ENCODE results near the gene GPR17.

Gene GPR17

GRCh38 chr2:127630096-127630863 is 15.7 kb upstream of the GPR17 start:
- DNase-seq (ENCODE audit: low read depth) = no peak

- DNase-seq (ENCODE audit: low read depth) = no peak
Measured at GRCh38 chr2:127630864-127631540, 15.0 kb upstream of the GPR17 start.

- no peak for DNase-seq (ENCODE audit: low read depth)
Measured at GRCh38 chr2:127631541-127631996, 14.4 kb upstream of the GPR17 start.

GRCh38 chr2:127631997-127632581 is 13.9 kb upstream of the GPR17 start:
- DNase-seq (ENCODE audit: low read depth) = no peak

- DNase-seq (ENCODE audit: low read depth) = no peak
Measured at GRCh38 chr2:127632592-127633489, 13.1 kb upstream of the GPR17 start.

- no peak for DNase-seq (ENCODE audit: low read depth)
Measured at GRCh38 chr2:127633556-127634065, 12.3 kb upstream of the GPR17 start.

- DNase-seq (ENCODE audit: low read depth) = no peak
Measured at GRCh38 chr2:127634066-127634617, 11.8 kb upstream of the GPR17 start.

- no peak for DNase-seq (ENCODE audit: low read depth)
Measured at GRCh38 chr2:127634626-127635379, 11.2 kb upstream of the GPR17 start.

GRCh38 chr2:127635380-127636237 is 10.3 kb upstream of the GPR17 start:
- no peak for DNase-seq (ENCODE audit: low read depth)

GRCh38 chr2:127636248-127637235 is 9.4 kb upstream of the GPR17 start:
- DNase-seq (ENCODE audit: low read depth) = no peak

- DNase-seq (ENCODE audit: low read depth) = no peak
Measured at GRCh38 chr2:127637236-127637630, 8.7 kb upstream of the GPR17 start.

- peak; percentile 60 for DNase-seq (ENCODE audit: low read depth)
Measured at GRCh38 chr2:127637725-127638252, 8.2 kb upstream of the GPR17 start.

- DNase-seq (ENCODE audit: low read depth) = no peak
Measured at GRCh38 chr2:127638361-127639110, 7.4 kb upstream of the GPR17 start.

GRCh38 chr2:127639111-127639474 is 6.9 kb upstream of the GPR17 start:
- no peak for DNase-seq (ENCODE audit: low read depth)

GRCh38 chr2:127640082-127641072 is 5.6 kb upstream of the GPR17 start:
- no peak for DNase-seq (ENCODE audit: low read depth)

- no peak for DNase-seq (ENCODE audit: low read depth)
Measured at GRCh38 chr2:127641133-127641532, 4.8 kb upstream of the GPR17 start.
